SHP77 (cell line): ENCODE results near the gene ANO1.

ENCODE experiments used
- DNase-seq, 2 experiments: peaks; one replicate each; lab custom pipeline; 2025; lab: John Stamatoyannopoulos, UW

The ANO1 gene

DNA sequence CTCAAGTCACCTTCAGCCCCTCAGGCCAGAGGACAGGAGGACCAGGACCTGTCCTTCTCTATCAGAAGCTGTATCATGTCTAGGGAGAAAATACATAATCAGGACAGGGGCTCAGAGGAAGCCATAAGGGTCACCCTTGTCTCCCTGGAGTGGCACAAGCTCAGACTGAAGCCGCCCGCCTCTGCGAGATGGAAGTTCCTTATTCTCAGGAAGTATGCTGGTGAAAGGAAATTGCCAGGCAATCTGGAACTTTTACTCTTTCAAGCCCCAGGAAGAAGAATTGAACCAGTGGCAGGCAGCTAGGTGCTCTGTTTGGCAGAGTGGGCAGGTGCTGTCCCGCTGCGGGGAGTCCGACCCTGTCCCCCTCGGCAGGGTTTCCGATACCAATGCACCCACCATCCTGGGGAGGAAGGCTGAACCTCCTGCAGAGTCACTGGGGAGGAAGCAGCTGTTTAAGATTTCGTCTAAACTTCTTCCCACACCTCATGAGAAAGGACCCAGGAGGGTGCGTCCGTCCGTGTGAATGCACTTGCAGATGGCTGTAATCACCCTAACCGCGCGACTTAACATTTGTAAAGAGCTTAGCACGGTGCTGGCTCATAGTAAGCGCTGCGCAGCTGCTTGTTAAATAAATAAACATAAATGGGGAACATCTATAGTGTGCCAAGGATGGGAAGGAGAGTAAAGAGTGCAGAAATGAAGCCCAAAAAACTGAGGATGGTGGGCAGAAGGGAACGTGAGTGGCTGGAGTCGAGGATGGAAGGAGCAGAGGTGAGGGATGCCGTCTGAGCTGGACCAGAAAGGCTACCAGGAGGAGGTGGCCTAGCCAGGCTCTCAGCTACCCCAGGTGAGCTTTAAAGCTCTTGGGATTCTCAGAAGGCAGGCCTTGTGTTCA is 5.0 kb upstream of the ANO1 start:
- no peak for DNase-seq

DNA sequence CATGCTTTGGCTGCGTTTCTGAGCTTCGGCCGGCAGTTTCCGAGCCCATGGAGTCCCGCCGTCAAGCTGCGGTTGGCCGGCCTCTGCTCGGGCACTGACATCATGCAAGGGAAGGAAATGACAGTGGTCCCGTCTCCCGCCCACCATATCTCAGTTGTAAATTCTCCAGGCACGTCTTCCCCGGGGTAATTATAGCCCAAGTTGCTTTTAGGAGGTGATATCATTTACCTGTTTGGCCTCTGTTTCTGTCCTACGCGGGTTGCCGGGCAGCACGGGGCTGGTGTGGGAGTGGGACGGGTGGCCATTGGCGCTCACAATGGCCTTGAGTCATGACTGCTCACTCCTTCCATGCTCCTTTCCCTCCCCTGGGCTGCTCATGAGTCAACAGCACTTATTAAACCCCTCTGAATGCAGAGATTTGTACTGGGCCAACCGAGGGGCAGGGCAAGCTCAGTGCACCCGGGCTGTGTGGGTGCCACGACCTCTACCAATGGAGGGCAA is 4.2 kb upstream of the ANO1 start:
- no peak for DNase-seq

DNA sequence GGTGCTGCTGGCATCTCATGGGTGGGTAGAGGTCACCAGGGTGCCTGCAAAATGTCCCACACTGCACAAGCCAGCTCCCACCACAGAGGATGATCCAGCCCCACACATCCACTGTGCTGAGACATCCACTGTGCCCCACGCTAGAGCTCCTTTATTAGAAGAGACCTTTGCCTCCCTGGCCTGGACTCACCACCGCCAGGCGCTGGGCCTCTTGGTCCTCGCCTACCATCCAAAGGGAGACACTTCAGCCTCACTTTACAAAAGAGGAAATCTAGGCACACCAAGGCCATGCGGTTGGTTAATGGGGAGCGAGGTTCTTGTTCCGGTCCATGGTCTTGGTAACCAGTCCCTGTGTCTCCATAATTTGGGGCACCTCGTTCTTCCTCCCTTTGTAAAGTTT is 3.4 kb upstream of the ANO1 start:
- DNase-seq: no peak

DNA sequence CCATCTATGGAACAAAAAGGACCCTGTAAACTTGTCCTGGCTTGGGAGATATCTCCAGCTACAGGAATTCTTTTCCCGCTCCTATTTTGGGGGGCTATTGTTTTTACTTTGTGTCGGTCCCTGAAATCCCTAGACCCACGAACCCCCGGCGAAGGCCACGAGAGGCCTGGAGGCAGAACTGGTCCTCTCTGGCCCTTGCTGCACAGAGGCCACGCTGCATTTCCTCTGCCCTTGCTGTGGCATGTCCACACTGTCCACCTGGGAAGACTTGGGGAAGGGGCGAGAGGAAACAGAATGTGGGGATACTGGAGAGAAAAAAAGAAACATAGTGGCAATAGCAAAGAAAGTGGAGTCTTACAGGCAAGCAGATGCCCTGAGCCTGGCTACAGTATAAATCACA is 2.3 kb upstream of the ANO1 start:
- DNase-seq: no peak

DNA sequence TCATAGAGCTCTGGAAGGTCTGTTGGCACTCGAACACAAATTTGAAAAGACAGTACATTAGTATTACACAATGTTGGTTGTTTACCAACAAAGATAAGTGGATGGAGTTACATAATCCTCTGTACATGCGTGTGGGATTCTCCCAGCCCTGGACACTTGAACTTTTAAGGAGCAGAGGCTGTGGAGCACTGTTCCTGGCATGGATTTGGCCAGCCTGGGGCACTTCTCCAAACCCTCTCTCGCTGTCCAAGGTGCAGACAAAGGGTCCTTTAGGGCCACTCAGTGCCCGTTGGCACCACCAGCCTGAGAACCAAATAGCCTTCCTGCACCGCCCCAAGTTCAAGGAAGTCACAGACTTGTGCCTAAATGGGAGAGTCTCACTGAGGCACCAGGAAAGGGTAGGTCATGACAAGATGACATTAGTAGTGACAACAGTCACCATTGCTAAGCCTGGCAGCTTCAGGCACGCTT is 1.6 kb upstream of the ANO1 start:
- no peak for DNase-seq

DNA sequence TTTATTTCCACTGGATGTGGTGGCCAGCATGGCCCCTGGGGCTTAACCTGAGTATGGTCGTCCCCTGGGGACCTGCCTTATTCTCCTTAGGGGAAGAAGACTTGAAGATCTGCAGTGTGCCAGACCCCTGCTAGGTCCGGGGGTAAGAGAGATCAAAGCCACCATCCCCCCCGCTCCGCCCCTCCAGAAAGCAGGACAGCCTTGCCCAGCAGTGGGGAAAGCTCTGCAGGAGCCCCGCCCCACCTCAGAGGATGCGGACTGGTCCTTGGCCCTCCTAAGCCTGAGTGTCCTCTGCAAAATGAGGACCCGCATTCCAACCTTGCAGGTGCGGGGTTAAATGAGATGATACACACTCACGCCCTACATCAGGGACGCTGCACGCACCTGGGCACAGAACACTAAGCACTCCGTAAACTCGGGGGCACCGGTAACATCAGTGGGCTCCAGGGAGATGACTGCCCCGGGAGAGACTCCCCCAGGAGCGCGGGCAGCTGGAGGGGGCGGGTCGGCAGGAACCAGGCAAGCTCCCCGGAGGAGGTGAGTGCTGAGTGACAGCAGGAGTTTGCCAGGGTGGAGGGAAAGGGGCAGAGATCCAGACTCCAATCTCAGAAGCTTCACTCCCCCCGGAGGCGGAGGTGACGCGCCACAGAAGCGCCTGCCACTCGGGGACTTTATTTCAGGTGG is 564 bp upstream of the ANO1 start:
- no peak for DNase-seq

DNA sequence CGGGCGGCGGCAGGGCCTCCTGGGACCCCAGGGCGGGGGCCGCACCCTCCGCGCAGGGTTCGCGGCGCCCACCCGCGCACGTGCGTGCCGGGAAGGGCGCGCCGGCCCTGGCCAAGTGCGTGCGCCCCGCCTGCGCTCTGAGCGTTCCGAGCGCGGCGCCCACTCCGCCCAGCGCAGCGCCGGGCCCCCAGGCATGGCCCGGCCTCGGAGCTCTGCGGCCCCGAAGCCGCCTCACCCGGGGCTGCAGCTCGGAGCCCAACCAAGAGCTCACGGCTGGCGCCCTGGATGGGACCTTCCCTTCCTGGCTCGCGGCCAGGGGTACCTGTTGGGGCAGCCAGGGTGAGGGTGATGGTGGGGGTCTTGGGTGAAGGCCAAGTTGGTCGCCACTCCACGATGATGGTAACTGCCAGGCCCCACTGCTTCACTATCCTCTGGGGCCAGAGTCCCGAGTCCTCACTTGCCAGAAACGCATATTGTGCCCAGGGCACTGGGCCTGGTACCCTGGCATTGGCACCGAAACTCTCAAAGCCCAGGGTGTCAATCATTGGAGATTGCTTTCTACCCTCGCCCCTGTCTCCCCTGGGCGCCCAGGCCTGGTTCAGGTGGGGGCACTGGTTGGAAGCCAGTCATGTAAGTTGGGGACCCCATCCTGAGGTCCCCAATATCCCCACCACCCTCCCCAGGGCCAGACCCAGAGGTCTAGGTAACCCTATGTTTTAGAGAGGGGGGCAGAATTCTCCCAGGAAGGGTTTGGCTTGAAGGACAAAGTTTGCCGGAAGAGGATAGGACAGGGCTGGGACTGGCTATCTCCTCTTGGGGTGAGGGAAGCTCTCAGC is 882 bp downstream of the ANO1 start:
- DNase-seq: no peak

DNA sequence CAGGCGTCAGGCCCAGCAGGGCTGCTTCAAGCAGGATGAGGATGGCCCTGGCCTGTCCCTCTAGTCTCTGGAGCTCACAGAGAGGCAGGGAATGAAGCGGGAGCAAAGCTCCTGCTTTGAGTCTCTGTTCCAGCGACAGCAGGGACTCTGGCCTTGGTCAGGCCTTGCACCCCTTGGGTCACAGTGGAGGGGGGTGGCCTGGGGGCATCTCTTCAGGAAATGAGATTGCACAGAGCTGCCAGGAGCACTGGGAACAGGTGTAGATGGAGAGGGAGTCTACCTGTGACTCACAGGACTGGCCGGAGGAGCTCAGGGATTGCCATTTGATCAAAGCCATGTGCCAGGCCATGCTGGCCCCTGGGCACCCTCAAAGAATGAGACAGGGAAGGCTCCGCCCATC is 1.6 kb downstream of the ANO1 start:
- no peak for DNase-seq

DNA sequence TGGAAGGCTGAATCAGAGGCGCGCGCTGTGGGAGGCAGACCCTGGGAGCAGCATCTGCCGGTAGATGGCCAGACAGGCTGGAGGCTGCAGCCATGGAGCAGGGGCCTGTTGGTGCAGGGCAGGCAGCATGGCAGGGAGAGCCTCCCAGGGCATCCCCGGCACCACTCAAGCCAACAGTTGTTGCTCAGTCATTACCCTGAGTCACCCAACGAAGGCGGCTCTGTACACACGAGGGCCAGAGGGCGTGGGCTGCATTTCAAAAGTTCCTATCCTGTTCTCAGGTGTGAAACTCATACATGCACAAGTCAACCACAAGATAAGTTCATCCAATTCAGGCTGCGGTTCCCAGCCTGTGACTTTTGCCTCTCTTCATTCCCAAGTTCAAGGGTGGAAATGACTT is 2.6 kb downstream of the ANO1 start:
- DNase-seq: no peak

DNA sequence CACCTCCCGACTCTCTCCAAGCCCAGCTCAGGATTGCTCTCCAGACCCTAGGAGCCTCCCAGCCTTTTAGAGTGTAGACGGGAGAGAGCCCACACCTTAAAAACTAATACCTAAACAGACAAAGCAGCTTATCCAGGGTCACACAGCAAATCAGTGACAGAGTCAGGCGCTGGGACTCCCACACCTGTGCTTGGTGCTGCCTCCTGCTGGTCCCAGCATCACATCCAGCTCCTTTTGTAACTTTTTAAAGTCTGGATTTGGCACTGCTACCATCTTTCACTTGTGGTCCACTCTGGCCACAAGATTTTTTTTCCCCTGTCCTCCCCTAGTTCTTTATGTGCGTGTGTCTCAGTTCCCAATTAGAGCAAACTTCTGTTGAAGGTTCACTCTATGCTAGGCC is 4.7 kb downstream of the ANO1 start:
- DNase-seq: no peak

DNA sequence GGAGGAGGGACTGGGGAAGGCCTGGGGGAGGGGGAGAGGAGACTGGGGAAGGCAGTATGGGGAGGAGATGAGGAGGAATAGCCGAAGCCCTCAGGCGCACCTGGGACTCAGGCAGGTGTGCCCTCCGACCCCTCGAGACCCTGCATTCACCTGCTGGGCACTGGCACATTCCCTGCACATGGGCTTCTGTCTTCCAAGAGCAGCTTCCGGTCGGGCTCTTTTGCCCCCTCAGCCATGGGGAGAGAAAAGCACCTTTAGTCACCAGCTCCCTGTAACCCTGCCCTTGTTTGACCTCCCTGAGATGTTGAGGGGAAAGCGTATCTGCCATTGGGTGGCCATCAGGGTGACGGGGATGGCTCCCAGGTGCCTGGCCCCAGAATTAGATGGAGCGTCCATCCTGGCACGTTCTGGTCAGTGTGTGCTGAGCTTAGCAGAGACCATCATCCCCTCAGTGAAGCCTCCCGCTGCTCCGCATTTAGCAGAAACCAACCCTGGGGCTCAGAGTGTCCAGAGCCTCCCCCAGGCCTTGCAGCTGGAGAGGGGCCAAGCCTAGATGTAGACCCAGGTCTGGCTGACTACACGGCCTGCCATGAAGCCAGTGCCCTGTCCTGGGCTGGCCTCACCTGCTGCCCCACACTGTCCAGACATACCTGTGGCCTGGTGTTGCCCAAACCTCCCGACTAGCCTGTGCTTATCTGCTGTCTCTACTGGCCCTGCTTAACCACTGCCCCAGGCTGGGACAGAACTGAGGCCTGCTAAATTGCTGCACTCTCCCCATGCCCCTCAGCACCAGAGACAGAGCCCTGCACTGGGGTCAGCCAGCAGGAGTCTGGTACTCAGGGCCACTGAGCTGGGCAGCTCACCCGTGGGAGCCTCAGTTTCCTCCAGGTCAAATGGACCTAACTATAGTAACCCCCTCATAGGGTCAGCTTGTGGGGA is 6.2 kb downstream of the ANO1 start:
- no peak for DNase-seq

DNA sequence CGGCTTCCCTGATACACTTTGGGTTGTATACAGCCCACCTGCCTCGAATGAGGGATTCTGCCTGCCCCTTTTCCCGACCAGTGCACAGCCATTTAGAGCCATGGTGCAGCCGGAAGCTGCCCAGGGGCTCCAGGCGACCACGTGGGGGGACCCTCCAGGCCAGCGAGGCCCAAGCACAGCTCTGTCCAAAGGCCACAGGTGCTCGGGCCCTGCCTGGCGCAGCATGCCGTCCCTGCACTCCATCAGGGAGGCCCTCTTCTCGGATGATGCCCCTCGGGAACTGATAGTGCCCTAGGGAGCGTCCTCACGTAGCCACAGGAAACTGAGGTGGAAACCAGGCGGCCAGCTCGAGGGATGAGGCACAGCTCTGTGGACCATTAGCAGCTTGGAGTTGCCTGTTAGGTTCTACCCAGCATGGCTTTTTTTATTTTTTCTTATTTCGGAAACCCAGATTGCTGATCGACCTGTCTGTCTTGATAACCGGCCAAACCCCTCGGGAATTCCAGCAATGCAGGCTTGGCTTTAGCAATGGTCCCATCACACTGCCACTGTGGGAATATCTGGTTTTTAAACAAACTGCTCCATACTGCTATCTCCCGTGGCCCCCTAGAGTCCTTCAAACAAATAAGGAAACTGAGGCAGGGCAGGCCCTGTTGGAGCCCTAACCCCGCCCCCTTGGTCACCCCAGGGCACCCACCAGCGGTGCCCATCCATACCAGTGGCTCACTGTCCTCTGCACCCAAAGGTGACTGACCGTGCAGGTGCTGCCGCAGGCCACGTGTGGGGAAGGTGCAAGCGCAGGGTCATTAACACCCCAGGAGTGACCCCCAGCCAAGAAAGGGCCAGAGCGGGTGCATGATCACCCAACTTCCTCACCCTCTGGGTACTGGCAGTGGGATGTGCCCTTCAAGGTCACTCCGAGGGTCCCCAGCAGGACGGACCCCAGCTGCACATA is 8.0 kb downstream of the ANO1 start:
- DNase-seq: no peak

DNA sequence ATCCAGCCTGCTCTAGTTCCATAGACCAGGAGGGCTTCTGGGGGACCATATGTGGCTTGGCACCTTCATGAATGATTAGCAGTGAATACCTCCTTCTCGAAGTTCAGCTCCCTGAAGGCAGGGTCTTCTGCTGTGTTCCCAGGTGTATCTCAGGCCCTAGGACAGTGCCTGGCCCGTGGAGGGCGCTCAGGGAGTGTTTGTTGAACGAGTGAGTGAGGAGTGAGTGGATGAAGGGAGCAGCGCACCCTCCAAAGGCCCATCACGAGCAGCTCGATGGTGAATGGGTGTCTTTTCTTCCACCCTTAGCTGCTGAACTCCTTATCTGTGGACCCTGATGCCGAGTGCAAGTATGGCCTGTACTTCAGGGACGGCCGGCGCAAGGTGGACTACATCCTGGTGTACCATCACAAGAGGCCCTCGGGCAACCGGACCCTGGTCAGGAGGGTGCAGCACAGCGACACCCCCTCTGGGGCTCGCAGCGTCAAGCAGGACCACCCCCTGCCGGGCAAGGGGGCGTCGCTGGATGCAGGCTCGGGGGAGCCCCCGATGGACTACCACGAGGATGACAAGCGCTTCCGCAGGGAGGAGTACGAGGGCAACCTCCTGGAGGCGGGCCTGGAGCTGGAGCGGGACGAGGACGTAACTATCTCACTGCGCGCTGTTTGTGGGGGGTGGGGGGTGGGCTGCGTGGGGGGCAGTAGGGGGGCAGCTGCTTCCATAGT is 9.5 kb downstream of the ANO1 start:
- no peak for DNase-seq

DNA sequence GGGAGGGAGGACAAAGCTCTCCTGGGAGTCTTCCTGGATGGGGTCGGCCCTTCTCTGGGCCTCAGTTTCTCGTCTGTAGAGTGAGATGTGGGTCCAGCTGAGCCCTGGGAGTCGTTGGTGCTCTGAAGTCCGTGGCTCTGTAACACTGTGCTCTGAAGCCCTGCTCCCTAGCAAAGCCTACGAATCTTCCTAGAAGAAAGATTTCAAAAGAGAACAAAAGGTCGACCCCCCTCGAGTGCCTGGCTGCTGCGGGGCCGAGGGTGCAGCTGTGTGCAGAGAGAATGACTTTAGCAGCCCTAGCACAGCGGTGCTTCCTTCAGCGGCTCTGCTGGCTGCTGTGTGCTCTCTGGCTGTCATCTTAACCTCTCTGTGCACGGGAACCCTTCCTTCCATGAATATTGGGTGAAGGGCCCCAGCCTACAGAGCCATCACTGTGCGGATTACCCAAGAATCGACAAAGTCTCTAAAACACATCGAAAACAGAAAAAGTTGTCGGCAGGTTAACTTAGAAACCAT is 10.7 kb downstream of the ANO1 start:
- DNase-seq: no peak

DNA sequence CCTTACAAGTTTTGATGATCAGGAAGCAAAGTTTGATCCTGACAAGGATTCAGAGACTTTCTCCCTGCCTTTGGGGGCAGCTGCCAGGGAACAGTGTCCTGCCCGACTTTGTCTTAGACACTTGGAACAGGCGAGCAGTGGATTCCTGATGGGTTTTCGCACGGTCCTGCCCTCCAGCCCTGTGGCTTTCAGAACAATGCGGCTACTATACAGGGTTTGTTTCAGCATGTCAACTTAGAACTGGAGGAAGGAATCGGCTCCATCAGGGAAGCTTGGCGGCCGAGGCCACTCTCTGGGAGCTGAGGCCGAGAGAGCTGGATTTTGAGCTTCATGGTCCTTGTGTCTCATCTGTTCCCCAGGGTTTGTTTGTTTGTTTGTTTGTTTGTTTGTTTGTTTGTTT is 11.5 kb downstream of the ANO1 start:
- DNase-seq: no peak

DNA sequence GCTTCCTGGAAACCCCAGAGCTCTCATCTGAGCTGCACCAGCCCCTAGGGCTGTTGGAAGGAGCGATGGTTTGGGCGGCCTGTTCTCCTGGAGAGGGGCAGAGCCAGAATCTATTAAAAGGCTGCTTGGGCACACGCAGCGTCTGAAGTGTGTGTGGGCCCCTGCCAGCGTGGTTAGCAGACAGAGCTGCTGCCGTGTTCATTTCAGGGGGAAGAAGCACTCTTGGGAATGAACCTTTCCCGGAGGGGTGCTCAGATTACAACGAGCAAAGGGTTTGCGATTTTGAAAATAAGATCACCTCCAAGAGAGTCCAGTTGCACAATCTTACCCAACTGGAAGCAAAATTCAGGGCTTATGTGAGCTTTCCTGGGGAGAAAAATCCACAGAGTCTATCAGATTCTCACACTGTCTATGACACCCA is 12.9 kb downstream of the ANO1 start:
- DNase-seq: no peak

DNA sequence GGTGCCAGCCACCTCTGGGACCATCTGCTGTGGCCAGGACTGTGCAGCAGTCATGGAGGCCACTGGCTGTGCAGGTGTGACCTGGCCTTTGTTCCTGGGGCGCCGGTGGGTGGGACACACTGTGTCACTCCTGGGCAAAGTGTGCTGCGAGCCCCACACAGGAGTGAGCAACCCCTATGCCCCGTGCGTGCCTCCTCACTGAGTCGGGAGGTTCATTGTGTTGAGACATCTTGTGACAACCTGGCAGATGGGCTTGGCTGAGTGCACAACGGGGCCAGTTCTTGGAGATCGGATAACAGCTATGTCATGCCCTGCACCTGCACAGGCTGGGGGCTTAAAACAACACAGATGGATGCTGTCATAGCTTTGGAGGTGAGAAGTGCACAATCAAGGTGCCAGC is 13.5 kb downstream of the ANO1 start:
- no peak for DNase-seq

DNA sequence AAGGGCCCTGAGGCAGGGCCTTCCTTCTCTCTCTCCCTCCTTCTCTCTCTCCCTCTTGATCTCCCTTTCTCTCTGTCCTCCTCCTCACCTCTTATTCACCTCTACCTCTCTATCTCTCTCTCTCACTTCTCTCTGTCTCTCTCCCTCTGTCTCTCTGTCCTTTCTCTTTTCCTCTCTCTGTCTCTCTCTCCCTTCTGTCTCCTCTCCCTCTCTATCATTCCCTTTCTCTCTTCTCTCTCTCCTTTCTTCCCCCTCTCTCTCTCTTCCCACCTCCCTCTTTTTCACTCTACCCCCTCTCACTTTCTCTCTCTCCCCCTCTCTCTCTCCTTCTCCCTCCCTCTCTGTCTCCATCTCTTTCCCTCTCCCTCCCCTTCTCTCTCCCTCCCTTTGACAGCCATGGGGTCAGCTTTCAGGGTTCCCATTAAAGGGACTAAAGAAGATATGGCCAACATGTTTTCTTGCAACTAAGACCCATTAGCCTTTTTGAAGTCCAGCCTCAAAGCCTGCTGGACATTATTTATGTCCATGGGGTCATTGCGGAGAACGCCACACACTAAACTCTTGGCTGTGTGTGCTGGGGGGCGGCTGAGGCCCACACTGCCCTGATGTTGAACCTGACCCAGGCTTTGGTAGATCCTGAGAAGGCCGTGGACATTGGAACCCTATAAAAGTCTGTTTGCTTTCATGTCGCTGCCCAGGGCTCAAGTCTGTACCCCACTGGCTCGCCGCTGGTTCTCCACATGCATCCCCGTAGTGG is 15.0 kb downstream of the ANO1 start:
- DNase-seq: no peak
